ENCODE data around the gene RUNX2. TPM values are rescaled to one million over a fixed set of nuclear protein-coding genes. Genes with fewer than 3 reads are reported as not detected.
A peak's percentile ranks its signal among the peaks of the same experiment; 100 is the strongest.

Gene RUNX2
- total and polyA plus RNA-seq, 2 donors (not counting 1 experiment from before 2014, with no cell fraction given): 1.3 to 2.4 TPM

DNA sequence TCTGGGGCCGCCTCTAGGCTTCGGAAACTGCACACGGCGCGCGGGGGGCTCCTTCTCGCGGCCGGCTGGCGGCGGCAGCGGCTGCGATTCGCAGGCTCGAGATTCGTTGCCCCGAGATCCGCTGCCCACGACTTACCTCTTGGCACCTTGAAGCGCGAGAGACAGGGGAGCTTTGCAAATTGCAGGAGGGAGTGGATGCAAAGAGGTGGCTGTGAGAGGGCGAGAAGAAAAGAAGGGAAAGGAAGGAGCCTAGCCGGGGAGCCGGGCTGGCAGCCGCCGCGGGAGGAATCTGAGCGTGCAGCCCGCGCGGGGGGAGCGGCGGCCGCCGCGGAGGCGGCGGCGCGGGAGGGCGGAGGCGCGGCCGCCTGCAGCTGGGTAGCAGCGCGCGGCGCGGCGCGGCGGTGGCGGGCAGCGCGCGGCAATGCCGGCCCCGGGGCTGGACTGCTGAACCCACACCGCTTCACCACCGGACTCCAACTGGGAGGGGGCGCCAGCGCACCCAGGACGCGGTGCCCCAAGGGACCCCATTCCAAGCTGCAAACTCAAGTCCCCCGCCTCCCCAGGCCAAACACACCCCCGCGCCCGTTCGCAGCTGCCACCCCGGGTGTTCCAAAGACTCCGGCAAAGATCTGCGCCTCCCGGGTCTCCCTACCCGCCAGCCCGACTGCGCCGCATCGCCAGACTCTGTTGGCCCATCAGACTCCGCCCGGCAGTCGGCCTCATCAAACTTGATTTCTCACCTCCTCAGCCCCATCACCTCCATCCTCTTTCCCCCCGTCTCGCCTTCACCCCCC, 93.8 kb downstream of the RUNX2 start:
- Mint-ChIP-seq H3K4me3 (peak overlapping the region; percentile 93), H3K4me1 (peaks cover 49% of the 10 kb centered on the region), H3K9me3 (ENCODE audit: insufficient read depth) (no peaks in the 10 kb centered on the region), H3K27ac (peak overlapping the region; percentile 78), H3K27me3 (peaks cover 33% of the 10 kb centered on the region)
- Histone ChIP-seq H3K9me3 (ENCODE audit: control extremely low read depth in 1 of 3, control insufficient read depth in 2 of 3, insufficient read depth in 1 of 3, low read length in 2 of 3) (peaks cover 0 to 11% (median 0%) of the 10 kb centered on the region in 3 donors), H3K27me3 (replicated peaks in 1 of 4; ENCODE audit: control extremely low read depth in 1 of 4, control insufficient read depth in 3 of 4, insufficient read depth in 4 of 4, low read length in 3 of 4) (peaks cover 0 to 62% (median 47%) of the 10 kb centered on the region in 4 experiments), H3K9ac (ENCODE audit: low read length) (peak overlapping the region; percentile 71), H3K79me2 (ENCODE audit: control insufficient read depth, insufficient read depth, low read length) (no peaks in the 10 kb centered on the region), H3K27ac (ENCODE audit: low read length in 2 of 2) (peak overlapping the region in 1 of 2 donors; percentile 35), H3K4me2 (replicated peaks; ENCODE audit: low read depth, low read length, poor library complexity, severe bottlenecking) (peak overlapping the region; percentile 98), H3K4me1 (ENCODE audit: control insufficient read depth in 2 of 2, insufficient read depth in 2 of 2, low read length in 2 of 2) (peaks cover 46 to 51% of the 10 kb centered on the region in 2 donors), H2AFZ (ENCODE audit: insufficient read depth, low read depth, low read length, poor library complexity, severe bottlenecking) (peak overlapping the region; percentile 86), H4K20me1 (ENCODE audit: control insufficient read depth, insufficient read depth, low read length, poor library complexity, severe bottlenecking) (no peaks in the 10 kb centered on the region), H3K36me3 (replicated peaks in 1 of 2; ENCODE audit: control extremely low read depth in 1 of 2, control insufficient read depth in 1 of 2, extremely low read depth in 1 of 2, insufficient read depth in 2 of 2, low read length in 1 of 2) (no peaks in the 10 kb centered on the region), H3K4me3 (ENCODE audit: control extremely low read depth in 1 of 5, extremely low read depth in 1 of 5, insufficient read depth in 1 of 5, low read depth in 2 of 5, low read length in 4 of 5) (peak overlapping the region; percentile 47 to 65 (median 57))
- ATAC-seq (ENCODE audit: low read depth): peak; percentile 46
- POLR2A ChIA-PET: no interaction called here
- CTCF ChIA-PET: interaction anchor here (0.8 to 3.4 kb wide), 5 partner anchors 93 to 501 kb away, joined by 3 to 20 read pairs (median 4); no protein-coding TSS in a partner anchor
- TF ChIP-seq EZH2 (IDR thresholded peaks at IDR 0.05; ENCODE audit: borderline replicate concordance, insufficient read depth, low read depth, low read length, poor library complexity, severe bottlenecking): no peak
- TF ChIP-seq, protein P1, sequence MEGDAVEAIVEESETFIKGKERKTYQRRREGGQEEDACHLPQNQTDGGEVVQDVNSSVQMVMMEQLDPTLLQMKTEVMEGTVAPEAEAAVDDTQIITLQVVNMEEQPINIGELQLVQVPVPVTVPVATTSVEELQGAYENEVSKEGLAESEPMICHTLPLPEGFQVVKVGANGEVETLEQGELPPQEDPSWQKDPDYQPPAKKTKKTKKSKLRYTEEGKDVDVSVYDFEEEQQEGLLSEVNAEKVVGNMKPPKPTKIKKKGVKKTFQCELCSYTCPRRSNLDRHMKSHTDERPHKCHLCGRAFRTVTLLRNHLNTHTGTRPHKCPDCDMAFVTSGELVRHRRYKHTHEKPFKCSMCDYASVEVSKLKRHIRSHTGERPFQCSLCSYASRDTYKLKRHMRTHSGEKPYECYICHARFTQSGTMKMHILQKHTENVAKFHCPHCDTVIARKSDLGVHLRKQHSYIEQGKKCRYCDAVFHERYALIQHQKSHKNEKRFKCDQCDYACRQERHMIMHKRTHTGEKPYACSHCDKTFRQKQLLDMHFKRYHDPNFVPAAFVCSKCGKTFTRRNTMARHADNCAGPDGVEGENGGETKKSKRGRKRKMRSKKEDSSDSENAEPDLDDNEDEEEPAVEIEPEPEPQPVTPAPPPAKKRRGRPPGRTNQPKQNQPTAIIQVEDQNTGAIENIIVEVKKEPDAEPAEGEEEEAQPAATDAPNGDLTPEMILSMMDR (IDR thresholded peaks at IDR 0.05): no peak
- under 1% methylated on average over 83 of the region's 83 CpGs for WGBS (ENCODE audit: insufficient coverage)
- intact Hi-C loops (cut with micrococcal nuclease): loop anchor here (1.0 to 5.0 kb wide), 5 partner anchors 44 to 290 kb away; no protein-coding TSS in a partner anchor
- peak; percentile 77 for DNase-seq
